ENCODE data around the gene DSCAML1.

DNA sequence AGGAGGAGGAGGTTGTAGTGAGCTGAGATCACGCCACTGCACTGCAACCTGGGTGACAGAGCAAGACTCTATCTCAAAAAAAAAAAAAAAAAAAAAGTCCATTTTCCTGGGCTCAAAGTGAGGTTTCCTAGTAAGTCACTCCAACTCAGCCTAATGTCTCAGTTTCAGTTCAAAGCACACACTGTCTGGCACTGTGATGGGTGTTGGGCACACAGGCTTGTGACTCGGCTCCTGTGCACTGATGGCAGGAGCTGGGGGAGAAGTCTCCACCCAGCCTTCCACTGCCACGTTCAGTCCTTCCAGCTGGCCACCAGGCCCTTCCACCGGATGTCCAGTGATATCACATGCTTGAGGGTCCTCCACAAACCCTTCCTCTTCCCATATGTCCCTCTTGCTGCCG, 283.4 kb downstream of the DSCAML1 start:
- TF ChIP-seq CTCF (IDR thresholded peaks at IDR 0.05; ENCODE audit: low read length) (no peak), EZH2 (IDR thresholded peaks at IDR 0.05; ENCODE audit: borderline replicate concordance, low read length) (no peak)

Data from OCI-LY1 (cell line).